NCI-H524 (cell line): Measurements from ENCODE around the gene SLC13A3.

Experiments used
- DNase-seq, 2 experiments: peaks; one replicate each; lab custom pipeline; 2025; lab: John Stamatoyannopoulos, UW

The SLC13A3 gene

DNA sequence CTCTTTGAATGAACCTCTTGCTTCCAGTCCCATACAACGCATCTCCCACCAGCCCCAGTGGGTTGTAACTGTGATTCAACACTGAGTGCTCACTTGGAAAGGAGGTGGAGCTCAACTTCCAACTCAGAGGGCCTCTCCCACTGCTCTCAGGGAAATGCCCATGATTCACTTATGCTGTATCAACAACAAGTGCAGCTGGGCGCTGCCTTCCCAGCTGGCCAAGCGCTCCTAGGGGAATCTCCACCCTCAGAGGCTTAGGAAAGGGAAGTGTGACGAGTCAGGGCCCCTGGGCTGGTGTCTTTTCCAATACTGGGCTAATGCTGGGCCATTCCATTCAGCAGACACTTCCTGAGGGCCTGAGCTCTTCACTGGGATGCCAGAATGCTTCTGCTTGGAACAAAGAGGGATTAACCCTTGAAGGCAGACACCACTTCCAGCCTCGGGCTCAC lies 92.7 kb downstream of the SLC13A3 start:
- peak in 1 of 2 experiments; percentile 68 for DNase-seq

DNA sequence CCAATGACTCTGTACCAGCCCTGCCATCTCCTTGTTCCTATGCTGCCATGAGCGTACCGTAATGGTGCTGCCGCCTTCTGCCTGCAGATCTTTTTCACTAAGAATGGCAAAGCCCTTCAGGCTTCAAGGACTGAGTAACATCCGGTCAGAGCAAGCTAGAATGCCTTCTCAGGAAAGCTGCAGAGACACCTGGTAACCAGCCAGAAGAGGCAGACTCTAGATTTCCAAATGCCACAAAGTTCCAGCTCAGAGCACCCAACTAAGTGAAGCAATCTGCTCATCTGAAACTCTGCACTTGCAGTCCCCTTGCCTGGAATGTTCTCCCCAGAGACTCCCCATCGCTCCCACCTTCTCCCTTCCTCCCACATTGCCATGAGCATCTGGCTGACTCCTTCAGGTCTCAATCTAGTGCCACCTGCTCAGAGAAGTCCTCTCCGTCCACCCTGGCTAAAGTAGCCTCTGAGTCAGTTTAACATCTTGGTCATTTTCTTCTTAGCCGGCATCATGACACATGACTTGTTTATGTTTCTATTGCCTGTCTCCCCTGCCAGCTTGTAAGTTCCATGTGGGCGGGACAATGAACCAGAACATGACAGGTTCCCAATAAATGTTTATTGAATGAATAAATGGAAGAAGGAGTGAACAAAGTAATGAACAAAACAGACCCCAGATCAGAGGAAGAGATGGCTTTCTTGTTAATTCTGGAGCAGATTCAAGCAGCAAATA lies 93.9 kb downstream of the SLC13A3 start:
- DNase-seq = no peak

DNA sequence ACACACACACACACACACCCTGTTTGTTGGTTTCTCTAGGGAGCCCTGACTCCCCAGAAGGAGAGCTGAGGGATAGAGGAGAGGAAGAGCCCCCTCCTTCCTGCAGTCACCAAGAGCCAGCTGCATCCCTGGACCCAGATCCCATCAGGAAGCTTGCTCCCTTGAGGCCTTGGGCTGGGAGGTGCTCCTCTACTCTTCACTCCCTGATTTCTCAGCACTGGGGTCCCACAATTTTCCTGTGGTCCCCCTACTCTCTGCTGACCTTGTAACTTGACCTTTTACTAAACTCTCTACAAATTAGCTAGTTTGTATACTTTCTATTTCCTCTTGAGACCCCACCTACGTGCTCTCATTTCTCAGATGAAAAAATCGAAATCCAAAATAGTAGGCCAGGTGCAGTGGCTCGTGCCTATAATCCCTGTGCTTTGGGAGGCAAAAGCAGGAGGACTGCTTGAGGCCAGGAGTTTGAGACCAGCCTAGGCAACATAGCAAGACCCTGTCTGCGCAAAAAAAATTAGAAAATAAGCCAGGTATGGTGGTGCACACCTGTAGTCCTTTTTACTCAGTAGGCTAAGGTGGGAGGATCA lies 95.8 kb downstream of the SLC13A3 start:
- DNase-seq = no peak

DNA sequence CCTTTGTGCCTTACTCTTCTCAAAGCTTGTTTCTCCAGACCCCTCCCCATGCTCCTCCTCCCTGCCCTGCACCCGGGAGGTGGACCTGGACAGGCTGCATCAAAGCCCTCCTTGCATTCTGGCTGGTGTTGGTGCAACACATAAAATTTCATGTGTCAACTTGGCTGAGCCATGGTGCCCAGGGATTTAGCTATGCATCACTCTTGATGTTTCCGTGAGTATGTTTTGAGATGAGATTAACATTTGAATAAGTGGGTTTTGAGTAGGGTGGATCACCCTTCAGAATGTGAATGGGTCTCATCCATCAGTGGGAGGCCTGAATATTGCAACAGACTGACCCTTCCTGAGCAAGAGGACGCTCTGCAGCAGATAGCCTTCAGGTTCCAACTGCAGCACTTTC lies 96.4 kb downstream of the SLC13A3 start:
- DNase-seq = no peak

DNA sequence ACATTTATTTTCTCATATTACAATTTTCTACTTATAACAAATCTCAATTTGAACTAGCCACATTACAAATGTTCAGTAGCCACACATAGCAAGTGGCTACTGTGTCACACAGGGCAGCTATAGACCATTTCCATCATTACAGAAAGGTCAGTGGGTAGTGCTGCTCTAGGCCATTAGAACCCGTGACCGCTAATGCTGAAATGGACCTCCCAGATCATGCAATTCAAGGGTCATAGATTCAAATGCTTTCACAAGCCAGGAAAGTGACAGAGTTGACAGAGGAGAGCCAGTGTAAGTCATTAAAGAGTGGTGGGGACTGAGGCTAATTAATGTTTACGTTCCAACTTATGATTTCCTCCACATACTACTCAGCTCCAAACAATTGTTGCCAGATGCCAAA lies 97.3 kb downstream of the SLC13A3 start:
- DNase-seq = no peak

DNA sequence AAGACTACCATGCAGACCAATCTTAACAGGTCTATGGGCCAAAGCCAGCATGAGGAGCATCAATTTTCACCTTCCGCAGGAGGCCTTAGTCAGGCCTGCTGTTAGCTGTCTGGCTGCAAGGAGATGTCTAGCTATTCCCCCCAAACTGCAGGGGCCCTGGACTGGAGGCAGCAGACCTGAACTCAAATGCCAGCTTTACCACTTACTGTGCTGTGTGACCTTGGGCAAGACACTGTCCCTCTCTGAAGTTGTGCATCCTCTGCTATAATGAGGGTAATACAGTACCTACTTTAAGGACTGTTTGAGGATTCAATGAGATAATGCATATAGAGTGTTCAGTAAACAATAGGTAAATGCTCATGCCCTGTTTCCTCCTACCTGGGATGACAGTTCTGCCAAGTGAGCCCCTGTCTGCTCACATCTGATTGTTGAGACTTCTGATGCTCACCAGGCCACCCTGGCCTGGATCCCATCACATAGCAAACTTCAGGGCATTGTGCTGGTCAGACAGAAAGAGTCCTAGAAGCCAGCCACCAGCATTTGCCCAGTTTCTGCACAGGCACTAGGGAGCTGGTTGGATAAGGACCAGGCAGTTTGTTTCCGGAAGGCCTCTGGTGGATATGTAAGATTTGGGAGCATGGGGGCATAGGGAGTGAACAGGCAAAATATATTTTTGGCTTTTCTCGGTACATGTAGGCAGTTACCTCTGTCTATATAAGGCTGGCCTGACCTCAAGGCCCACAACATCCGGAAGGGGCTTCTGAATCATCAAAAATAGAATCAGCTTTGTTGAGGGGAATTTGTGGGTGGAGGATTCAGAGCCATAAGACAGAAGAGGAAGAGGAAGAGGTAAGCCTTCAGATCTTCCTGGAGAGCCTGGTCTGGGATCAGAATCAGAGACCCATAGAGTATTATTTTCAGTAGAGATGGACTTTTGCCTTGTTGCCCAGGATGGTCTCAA lies 98.5 kb downstream of the SLC13A3 start:
- DNase-seq = no peak

DNA sequence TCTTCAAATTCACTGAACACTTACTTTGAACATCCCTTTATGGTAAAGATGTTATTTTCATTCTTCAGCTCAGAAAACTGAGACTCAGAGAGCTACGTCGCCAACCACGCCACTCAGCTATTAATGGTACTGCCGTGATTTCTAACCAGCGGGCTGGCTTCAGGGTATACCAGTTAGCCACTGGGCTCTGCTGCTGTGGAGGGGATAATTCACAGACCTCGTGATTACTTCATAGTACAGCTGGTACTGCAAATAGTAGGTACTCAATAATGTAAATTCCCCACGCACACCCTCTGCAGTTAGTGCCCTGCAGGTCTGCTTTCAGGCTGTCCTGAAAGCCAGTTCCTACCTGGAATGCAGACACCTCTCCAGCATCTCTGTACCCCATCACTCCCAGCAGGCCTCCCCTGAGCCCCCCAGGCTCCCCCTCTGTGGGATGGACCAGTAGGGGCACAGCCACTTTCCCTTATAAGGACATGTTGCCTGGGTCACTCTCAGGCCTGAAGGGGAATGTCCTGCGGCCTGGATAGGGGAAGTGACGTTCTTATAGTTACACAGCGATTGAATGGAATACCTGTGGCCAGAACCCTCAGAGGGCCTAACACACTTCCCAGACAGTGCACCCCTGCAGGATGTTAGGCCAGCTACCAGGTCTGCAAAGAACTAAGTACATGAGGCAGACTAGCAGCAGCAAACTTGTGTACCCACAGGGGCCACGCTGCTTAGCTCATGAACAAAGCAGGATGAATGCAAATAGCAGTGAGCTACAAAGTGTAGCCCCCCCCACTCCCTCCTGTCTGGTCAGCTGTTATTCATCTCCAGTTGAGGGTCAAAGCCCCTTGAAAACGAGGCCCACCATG lies 99.5 kb downstream of the SLC13A3 start:
- DNase-seq = no peak

DNA sequence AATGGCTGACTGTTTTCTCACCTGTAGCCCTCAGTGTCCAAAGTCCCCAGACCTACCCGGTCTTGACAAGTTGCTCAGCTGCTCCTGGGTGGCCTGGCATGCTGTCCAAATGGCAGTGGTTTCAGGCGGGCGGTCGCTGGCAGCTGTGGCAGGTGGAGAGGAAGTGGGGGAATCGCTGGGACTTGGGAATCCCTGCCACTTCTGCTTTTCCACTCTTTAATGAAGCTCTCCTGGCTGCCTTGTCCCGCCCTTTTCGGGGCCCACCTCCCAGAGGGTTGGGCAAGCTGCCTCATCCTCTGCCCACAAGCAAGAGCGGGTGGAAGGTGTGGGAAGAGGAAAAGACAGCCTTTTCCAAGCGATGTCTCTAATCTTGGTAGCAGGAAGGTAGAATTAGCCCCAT lies 100.8 kb downstream of the SLC13A3 start, which contains the start of gene OCSTAMP:
TSS of gene OCSTAMP (minus strand) at position 194 of the 400 bp plus-strand sequence. CDS start at position 100, 94 bp downstream.
- DNase-seq = no peak

DNA sequence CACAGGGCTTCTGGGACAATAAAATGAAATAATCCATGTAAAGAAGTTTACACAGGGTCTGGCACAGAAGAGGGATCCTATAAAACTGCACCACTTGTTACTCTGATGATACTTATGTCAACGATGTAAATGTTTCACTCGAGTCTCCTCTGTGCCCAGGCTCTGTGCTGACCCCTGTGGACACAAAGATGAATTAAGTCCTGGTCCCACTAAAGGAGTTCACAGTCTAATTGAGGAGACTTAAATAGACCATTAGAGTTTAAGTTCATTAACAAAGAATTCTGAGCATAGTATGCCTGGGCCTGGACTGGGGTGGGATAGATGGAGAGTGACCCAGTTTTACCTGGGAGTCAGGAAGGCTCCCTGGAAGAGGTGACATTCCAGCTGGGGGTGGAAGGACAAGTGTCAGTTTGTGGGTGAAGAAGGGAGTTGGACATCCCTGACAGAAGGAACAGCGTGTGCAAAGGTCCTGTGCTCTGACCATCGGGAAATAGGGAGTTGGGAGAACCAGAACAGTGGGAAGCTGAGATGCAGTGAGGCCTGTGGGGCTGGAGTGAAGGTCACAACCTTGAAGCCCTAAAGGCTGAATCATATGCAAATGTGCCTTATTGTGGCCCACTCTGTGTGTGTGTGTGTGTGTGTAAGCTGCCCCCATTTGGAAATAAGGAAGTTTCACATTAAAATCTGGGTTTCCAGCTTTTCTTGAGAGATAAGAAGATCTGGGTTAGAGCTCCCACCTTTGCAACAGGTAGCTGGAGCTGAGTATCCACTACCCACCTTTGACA lies 101.9 kb downstream of the SLC13A3 start:
- DNase-seq = no peak

DNA sequence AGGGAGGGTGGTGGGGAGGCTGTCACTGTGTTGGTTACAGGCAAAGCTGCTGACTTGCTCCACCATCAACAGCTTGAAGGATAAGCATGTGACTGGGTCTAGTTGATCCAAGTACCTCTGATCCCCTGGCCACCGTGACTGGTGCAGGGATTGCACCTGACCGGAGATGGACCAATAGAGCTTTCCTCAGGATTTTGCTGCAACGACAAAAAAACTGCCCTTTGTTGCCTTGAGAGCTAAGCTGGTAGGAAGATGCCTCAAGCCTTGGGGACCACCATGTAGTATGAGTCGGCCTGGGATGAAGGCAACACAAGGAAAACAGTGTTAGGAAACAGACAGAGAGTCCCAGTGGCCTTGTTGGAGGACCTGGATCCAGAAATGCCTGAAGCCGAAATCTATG lies 102.6 kb downstream of the SLC13A3 start:
- DNase-seq = no peak

DNA sequence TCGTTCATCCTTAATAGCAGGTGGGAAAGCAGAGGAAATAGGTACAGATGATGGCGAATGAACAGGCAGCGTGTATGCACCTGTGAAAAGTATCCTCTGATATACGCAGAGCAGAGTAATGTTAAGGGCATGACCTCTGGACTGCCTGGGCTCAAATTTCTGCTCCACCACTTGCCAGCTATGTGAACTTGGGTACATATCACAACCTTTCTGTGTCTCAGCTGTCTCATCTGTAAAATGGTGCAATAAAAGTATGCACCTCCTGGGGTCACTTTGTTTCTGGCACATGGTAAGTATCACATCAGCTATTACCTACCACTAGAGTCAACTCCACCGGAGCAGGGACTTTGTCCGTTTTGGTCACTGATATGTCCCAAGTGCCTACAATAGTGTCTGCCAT lies 103.3 kb downstream of the SLC13A3 start:
- no peak for DNase-seq

DNA sequence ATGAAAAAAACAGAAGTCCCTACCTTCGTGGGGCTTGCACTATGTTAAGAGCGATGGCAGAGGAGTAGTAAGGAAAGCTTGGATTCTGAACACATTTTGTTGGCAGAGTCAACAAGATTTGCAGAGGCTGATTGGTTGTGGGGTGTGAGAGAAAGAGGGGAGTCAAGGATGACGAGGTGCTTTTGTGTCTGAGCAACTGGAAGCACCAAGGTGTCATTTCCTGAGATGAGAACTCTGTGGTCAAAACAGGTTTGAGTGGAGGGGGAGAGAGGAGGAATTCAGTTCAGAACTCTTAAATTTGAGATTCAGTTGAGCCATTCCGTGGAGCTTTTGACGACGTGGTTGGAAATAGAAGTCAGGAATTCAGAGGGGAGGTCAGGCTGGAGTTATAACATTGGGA lies 104.3 kb downstream of the SLC13A3 start:
- DNase-seq = no peak

DNA sequence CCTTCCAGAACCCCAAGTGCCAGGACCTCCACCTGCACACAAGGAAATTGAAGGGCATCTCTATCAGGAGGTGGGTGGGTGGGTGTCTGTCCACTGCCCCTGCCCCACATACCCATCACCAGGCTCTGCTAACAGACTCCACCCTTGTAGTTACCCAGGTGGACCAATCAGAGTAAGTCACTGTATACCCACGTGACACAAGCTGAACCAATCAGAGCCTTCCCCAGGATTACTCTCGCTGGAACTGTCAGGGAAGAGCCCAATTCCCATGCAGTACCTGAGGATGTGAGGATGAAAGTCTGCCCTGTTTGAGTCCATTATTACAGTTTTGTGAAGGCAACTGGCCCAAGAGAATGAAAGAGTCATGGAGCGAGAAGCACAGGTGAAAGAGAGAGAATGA lies 105.0 kb downstream of the SLC13A3 start:
- DNase-seq = no peak

DNA sequence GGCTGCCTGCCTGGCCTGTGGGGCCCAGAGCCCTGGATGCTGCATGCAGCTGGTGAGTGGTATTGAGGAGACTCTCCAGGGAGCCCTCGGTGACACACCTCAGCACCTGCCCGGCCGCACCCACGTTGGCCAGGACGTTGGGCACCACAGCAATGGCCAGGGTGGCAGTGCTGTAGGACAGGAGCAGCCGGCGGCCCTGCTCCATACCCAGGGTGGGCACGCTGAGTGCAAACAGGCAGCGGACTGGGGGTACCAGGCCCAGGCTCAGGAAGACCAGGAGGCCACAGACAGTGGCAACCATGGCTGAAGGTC lies 105.5 kb downstream of the SLC13A3 start:
- no peak for DNase-seq

DNA sequence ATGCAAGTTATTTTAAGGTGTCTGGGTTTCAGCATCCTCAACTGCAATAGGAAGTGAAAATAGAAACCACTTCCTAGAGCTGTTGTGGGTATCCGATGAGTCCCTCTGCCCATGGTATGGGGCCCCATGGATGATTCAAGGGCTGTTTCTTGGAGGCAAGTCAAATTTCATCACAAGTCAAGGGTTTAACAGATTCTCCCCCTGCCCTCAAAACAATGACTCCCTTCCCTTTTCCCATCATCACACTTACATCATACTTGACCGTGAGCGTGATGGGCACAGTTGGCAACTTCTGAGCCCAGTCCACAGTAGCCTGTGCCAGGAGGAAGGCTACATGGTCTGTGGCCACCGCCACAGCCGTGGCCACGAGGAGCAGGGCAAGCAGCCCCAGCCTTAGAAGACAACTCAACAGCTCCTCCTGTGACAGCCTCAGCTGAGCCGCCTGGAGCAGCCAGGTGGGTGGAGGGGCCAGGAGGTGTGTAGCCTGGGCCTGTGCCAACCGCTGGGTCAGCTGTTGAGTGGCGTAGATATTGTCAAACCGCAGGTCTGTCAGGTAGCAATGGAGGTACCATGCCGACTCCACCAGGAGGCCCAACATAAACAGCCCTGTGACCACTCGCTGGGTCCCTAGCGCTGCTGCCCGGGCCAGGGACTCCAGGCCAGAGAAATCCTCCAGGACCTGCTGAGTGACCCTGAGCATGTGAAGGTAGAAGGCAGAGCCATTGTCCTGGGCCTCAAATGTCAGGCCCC lies 106.0 kb downstream of the SLC13A3 start:
- no peak for DNase-seq

DNA sequence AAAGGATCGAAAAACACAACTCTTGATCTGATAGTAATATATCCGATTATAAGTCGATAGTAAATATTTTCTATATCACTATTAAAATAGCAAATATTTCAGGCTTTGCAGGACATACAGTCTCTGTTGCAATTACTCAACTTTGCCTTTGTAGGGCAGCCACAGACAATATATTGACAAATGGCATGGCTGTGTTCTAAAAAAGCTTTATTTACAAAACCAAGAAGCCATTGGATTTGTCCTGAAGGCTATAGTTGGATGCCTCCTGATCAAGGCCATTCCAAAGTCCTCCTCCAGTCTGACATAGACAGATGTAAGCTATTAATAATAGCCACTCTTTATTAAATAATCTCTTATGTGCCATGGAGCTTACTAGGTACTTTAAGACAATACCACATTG lies 106.7 kb downstream of the SLC13A3 start:
- DNase-seq = no peak

DNA sequence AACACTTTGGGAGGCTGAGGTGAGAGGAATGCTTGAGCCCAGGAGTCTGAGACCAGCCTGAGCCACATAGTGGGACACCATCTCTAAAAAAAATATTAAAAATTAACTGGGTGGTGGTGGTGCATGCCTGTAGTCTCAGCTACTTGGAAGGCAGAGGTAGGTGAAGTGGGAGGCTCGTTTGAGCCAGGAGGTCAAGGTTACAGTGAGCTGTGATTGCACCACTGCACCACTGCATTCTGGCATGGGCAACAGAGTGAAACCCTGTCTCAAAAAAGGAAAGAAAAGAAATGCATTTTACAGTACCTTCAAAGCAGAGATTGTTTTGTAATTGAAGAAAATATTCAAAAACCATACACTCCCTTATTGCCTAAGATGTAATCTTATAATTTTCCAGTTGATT lies 107.3 kb downstream of the SLC13A3 start:
- DNase-seq = no peak

DNA sequence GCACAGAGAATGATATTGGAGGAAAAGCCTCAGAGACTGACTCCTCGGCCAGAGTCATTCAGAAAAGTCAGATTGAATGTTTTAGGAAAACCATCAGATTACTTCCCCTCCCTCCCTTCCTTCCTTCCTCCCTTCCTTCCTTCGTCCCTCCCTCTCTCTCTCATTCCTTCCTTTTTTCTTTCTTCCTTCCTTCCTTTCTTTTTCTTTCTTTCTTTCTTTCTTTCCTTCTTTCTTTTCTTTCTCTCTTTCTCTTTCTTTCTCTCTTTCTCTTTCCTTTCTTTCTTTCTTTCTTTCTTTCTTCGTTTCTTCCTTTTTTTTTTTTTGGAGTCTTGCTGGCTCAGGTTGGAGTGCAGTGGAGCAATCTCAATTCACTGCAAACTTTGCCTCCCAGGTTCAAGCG lies 108.2 kb downstream of the SLC13A3 start:
- no peak for DNase-seq

DNA sequence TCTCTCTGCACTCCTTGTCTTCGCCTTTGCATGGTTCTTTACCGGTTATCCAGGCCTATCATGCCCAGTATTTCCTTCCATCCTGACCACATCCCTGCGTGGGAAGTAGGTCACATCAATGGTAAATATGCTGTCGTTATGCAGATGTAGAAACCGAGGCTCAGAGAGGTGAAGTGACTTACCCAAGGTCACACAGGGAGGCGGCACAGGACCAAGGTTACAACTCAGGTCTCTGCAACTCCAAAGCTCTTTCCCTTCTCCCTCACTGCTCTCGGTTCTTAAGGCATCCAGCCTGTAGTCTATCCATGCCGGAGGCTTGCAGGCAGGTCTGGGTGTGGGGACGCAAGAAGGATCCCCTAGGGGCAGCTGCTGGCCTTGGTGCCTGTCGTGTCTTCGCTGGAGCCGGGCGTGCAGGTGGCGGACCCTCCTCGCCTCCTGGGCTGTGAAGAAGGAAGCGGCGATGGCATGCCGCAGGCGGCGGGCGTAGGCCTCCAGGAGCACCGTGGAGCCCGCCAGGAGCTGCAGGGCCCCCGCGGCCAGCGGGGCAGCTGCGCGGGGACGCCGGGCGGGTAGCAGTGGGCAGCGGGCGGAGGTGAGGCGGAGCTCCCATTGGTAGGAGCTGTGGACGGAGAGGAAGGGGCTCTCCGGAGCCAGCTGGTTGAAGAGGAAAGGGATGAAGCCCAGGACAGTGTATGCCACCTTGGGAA lies 109.9 kb downstream of the SLC13A3 start:
- no peak for DNase-seq

DNA sequence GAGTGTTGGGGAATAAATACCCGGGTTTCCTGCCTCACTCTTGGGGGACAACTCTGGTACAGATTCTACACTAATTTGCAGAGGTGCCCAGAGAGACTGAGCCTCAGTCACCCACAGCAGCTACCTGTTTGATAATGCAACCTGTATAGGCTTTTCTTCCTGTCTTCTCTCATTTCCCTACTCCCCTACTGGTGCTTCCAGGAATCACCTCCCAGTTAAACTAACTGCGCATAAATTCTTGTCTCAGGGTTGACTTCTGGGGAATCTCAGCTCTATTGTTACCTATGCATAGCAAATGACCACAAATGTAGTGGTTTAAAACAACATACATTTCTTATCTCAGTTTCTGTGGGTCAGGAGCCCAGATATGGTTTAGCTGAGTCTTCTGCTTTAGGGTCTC lies 112.1 kb downstream of the SLC13A3 start:
- DNase-seq = no peak
